Amygdala (tissue), 56 donors: ENCODE results near the gene TWIST1.
A peak's percentile ranks its signal among the peaks of the same experiment; 100 is the strongest.

Source experiments
- DNase-seq, 56 donors: peaks; one replicate each; lab custom pipeline; 2025; lab: John Stamatoyannopoulos, UW

TWIST1 gene

GRCh38 chr7:19113855-19114550 is 3.4 kb downstream of the TWIST1 start:
- no peak for DNase-seq

- DNase-seq: no peak
These were observed 4.5 kb downstream of the TWIST1 start for GRCh38 chr7:19113002-19113350.

GRCh38 chr7:19112274-19113001 is 5.0 kb downstream of the TWIST1 start:
- DNase-seq: no peak

GRCh38 chr7:19111474-19112273 is 5.8 kb downstream of the TWIST1 start:
- DNase-seq: no peak

GRCh38 chr7:19110776-19111175 is 6.7 kb downstream of the TWIST1 start:
- DNase-seq: no peak

- no peak for DNase-seq
These were observed 7.3 kb downstream of the TWIST1 start for GRCh38 chr7:19110026-19110730.

GRCh38 chr7:19109000-19109946 is 8.2 kb downstream of the TWIST1 start:
- DNase-seq: no peak

GRCh38 chr7:19107356-19108146 is 9.9 kb downstream of the TWIST1 start:
- peak in 1 of 56 donors; percentile 23 for DNase-seq

GRCh38 chr7:19107081-19107355 is 10.4 kb downstream of the TWIST1 start:
- no peak for DNase-seq

- DNase-seq: no peak
These were observed 11.0 kb downstream of the TWIST1 start for GRCh38 chr7:19106241-19107080.

GRCh38 chr7:19105546-19105945 is 11.9 kb downstream of the TWIST1 start:
- DNase-seq: no peak

- DNase-seq: no peak
These were observed 12.6 kb downstream of the TWIST1 start for GRCh38 chr7:19104811-19105210.

- no peak for DNase-seq
These were observed 14.6 kb downstream of the TWIST1 start for GRCh38 chr7:19102884-19103283.

GRCh38 chr7:19101909-19102308 is 15.5 kb downstream of the TWIST1 start:
- DNase-seq: no peak

- no peak for DNase-seq
These were observed 16.0 kb downstream of the TWIST1 start for GRCh38 chr7:19101472-19101871.

- no peak for DNase-seq
These were observed 17.5 kb downstream of the TWIST1 start for GRCh38 chr7:19099924-19100323.

GRCh38 chr7:19099194-19099593 is 18.2 kb downstream of the TWIST1 start:
- DNase-seq: no peak

GRCh38 chr7:19098510-19098909 is 18.9 kb downstream of the TWIST1 start:
- DNase-seq: no peak
